ENCODE results near the gene SMR3B. TPM values are rescaled to one million over a fixed set of nuclear protein-coding genes. Genes with fewer than 3 reads are reported as not detected.

SMR3B gene
- total and polyA plus RNA-seq, 2 donors from 2014 or later, result not detected

DNA sequence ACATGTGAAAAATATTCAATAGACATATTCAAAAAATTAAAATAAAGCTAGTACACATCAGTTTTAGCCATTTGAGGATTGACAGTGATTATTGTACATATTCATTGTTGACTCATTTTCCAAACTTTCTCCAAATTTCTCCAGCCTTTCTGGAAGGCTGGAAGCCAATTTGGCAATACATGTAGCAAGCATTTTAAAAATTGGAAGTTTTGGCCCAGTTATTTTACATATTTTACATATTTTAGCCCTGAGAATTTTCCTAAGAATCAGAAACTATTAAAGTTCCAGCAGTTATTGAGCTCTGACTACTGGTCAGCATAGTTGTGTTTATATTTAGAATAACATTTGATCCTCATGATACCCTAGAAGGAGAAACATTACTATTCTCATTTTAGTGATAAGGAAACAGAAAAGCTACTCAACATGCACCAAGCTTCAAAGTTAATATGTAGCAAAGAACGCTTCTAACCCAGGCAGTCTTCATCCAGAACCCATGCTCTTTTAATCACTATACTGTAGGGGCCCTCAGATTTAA lies 45.0 kb upstream of the SMR3B start:
- H3K9ac ChIP-seq (ENCODE audit: low read length in 3 of 3), result no peak overlapping the region
- peak in 1 of 5 donors; percentile 3 for DNase-seq
- H3K4me1 ChIP-seq (ENCODE audit: control insufficient read depth in 2 of 3, insufficient read depth in 2 of 3, low read depth in 1 of 3, low read length in 3 of 3), result no peaks in the 10 kb centered on the region
- no peak overlapping the region for H3K27ac ChIP-seq (ENCODE audit: low read depth in 2 of 2, low read length in 2 of 2)
- no peaks in the 10 kb centered on the region for H3K36me3 ChIP-seq (ENCODE audit: control insufficient read depth in 2 of 3, insufficient read depth in 3 of 3, low read length in 3 of 3)
- H3K27me3 ChIP-seq (ENCODE audit: control insufficient read depth, insufficient read depth, low read length), result no peaks in the 10 kb centered on the region
- FAIRE-seq, result no peak
- no peak overlapping the region for H3K4me3 ChIP-seq (ENCODE audit: low read length in 3 of 3)
- TF ChIP-seq, protein P1, sequence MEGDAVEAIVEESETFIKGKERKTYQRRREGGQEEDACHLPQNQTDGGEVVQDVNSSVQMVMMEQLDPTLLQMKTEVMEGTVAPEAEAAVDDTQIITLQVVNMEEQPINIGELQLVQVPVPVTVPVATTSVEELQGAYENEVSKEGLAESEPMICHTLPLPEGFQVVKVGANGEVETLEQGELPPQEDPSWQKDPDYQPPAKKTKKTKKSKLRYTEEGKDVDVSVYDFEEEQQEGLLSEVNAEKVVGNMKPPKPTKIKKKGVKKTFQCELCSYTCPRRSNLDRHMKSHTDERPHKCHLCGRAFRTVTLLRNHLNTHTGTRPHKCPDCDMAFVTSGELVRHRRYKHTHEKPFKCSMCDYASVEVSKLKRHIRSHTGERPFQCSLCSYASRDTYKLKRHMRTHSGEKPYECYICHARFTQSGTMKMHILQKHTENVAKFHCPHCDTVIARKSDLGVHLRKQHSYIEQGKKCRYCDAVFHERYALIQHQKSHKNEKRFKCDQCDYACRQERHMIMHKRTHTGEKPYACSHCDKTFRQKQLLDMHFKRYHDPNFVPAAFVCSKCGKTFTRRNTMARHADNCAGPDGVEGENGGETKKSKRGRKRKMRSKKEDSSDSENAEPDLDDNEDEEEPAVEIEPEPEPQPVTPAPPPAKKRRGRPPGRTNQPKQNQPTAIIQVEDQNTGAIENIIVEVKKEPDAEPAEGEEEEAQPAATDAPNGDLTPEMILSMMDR (IDR thresholded peaks at IDR 0.05; ENCODE audit: borderline replicate concordance, extremely low read depth, insufficient read depth), result no peak
- H3K9me3 ChIP-seq (ENCODE audit: control insufficient read depth in 2 of 3, insufficient read depth in 1 of 3, low read length in 3 of 3), result no peaks in the 10 kb centered on the region
- intact Hi-C loops (cut with DNase I), result no loop called here

DNA sequence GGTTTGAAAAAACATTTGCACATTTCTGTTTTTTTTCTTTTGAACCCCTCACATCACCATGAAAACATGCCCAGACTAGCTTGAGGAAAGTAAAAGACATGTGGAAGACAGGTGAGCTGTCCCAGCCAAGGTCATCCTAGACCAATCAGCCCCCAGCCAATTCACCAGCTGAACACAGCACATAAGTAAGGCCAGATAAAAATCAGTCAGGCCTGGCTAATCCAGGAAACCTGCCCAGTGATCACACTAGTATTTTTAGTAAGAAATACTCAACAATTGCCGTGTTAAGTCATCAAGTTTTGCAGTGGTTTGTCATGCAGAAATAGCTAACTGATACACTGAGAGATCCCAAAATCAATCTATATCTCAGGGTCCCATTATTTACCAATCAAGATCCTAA lies 26.7 kb upstream of the SMR3B start:
- no peaks in the 10 kb centered on the region for H3K9me3 ChIP-seq (ENCODE audit: control insufficient read depth in 2 of 3, insufficient read depth in 1 of 3, low read length in 3 of 3)
- H3K4me3 ChIP-seq (ENCODE audit: low read length in 3 of 3), result no peak overlapping the region
- H3K9ac ChIP-seq (ENCODE audit: low read length in 3 of 3), result no peak overlapping the region
- no peaks in the 10 kb centered on the region for H3K36me3 ChIP-seq (ENCODE audit: control insufficient read depth in 2 of 3, insufficient read depth in 3 of 3, low read length in 3 of 3)
- no peak overlapping the region for H3K27ac ChIP-seq (ENCODE audit: low read depth in 2 of 2, low read length in 2 of 2)
- TF ChIP-seq, protein P1 (IDR thresholded peaks at IDR 0.05; ENCODE audit: borderline replicate concordance, extremely low read depth, insufficient read depth), result no peak
- FAIRE-seq (no peak), DNase-seq (peak in 1 of 5 donors; percentile 5)
- intact Hi-C loops (cut with DNase I), result no loop called here
- no peaks in the 10 kb centered on the region for H3K27me3 ChIP-seq (ENCODE audit: control insufficient read depth, insufficient read depth, low read length)
- H3K4me1 ChIP-seq (ENCODE audit: control insufficient read depth in 2 of 3, insufficient read depth in 2 of 3, low read depth in 1 of 3, low read length in 3 of 3), result no peaks in the 10 kb centered on the region

DNA sequence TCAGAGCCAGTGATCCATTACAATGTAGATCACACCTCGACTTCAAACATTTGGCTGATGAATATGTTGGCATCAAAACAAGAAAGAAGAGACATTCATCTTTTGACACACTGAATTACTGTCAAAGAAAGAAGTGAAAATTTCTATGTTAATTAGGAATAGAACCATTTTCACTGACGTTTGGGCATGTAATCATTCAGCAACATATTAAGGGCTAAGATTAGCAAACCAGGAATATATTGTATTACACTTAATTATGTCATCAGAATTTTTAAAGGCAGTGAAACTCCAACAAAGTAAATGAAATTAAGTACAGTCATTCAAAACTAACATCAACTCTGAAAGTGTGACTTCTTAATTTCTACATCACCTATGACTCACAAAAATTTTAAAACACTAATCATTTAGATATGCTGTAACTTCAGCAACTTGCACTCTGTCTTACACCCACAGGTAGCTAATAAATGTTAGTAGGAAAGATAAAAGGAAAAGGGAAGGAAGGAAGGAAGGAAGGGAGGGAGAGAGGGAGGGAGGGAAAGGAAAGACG lies 23.7 kb upstream of the SMR3B start:
- intact Hi-C loops (cut with DNase I), result no loop called here
- H3K27me3 ChIP-seq (ENCODE audit: control insufficient read depth, insufficient read depth, low read length), result no peaks in the 10 kb centered on the region
- FAIRE-seq, result no peak
- H3K9ac ChIP-seq (ENCODE audit: low read length in 3 of 3), result no peak overlapping the region
- H3K36me3 ChIP-seq (ENCODE audit: control insufficient read depth in 2 of 3, insufficient read depth in 3 of 3, low read length in 3 of 3), result no peaks in the 10 kb centered on the region
- H3K27ac ChIP-seq (ENCODE audit: low read depth in 2 of 2, low read length in 2 of 2), result no peak overlapping the region
- no peak for DNase-seq
- TF ChIP-seq, protein P1 (IDR thresholded peaks at IDR 0.05; ENCODE audit: borderline replicate concordance, extremely low read depth, insufficient read depth), result no peak
- no peaks in the 10 kb centered on the region for H3K4me1 ChIP-seq (ENCODE audit: control insufficient read depth in 2 of 3, insufficient read depth in 2 of 3, low read depth in 1 of 3, low read length in 3 of 3)
- no peaks in the 10 kb centered on the region for H3K9me3 ChIP-seq (ENCODE audit: control insufficient read depth in 2 of 3, insufficient read depth in 1 of 3, low read length in 3 of 3)
- H3K4me3 ChIP-seq (ENCODE audit: low read length in 3 of 3), result no peak overlapping the region

DNA sequence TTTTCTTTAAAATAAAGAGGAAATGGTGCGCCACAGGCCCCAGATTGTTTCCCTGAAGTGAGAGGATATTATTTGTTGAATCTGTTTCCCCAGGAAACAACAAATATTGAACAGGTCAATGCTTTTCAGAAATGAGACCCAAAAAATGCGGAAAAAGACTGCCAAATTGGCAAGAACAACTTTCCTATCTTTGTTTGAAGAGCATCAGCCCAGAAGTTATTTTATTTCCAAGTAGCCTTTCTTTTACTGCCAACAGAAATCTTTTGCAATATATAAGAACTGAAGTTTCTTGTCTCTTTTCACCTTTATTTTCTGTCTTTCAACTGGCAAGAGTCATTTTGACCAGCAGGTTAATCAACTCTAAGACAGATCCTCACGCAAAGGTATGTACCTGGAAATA lies 22.5 kb upstream of the SMR3B start, which contains the start of gene SMR3A:
Gene SMR3A (plus strand): TSS at position 301 of the 400 bp plus-strand sequence. CDS start 1,356 bp downstream, outside the sequence.
- intact Hi-C loops (cut with DNase I), result no loop called here

More for the DNA sequence above, 22.5 kb upstream of the SMR3B start, which contains the start of gene SMR3A:
- TF ChIP-seq, protein P1 (IDR thresholded peaks at IDR 0.05; ENCODE audit: borderline replicate concordance, extremely low read depth, insufficient read depth), result no peak
- no peaks in the 10 kb centered on the region for H3K9me3 ChIP-seq (ENCODE audit: control insufficient read depth in 2 of 3, insufficient read depth in 1 of 3, low read length in 3 of 3)
- no peak within 1 kb of the TSS for H3K4me3 ChIP-seq (ENCODE audit: low read length in 3 of 3)
- H3K36me3 ChIP-seq (ENCODE audit: control insufficient read depth in 2 of 3, insufficient read depth in 3 of 3, low read length in 3 of 3), result no peaks in the 10 kb centered on the region
- no peak for DNase-seq
- no peak for FAIRE-seq
- H3K27me3 ChIP-seq (ENCODE audit: control insufficient read depth, insufficient read depth, low read length), result no peaks in the 10 kb centered on the region
- H3K4me1 ChIP-seq (ENCODE audit: control insufficient read depth in 2 of 3, insufficient read depth in 2 of 3, low read depth in 1 of 3, low read length in 3 of 3), result no peaks in the 10 kb centered on the region
- H3K27ac ChIP-seq (ENCODE audit: low read depth in 2 of 2, low read length in 2 of 2), result no peak within 1 kb of the TSS
- no peak within 1 kb of the TSS for H3K9ac ChIP-seq (ENCODE audit: low read length in 3 of 3)

All from kidney (tissue), 14 donors.